ENCODE data around the gene RAP1GDS1.

- TF ChIP-seq MAX (IDR thresholded peaks at IDR 0.05) (no peak), EP300 (IDR thresholded peaks at IDR 0.05; ENCODE audit: borderline replicate concordance) (no peak)
Observed at GRCh38 chr4:98363431-98363830, 102.2 kb downstream of the RAP1GDS1 start.
